Measurements from ENCODE around the gene CLASRP.
"Not testable (repeated sequence)": the region's sequence is repeated elsewhere in the genome, so short reads cannot be mapped to it uniquely, and the experiment has no call there.

Gene CLASRP

GRCh38 chr19:45038931-45039893, at the start of gene CLASRP:
CLASRP (plus strand) TSS chr19:45039045; CDS start chr19:45040213, 1,168 bp downstream.
- peak; percentile 92 to 93 for DNase-seq

GRCh38 chr19:44990459-44990858, 48.4 kb upstream of the CLASRP start:
- no peak for DNase-seq

- DNase-seq: no peak
Measured at GRCh38 chr19:44990966-44991365, 47.9 kb upstream of the CLASRP start.

- no peak for DNase-seq
Measured at GRCh38 chr19:44992336-44993163, 46.3 kb upstream of the CLASRP start.

- no peak for DNase-seq
Measured at GRCh38 chr19:44993526-44993925, 45.3 kb upstream of the CLASRP start.

DNA sequence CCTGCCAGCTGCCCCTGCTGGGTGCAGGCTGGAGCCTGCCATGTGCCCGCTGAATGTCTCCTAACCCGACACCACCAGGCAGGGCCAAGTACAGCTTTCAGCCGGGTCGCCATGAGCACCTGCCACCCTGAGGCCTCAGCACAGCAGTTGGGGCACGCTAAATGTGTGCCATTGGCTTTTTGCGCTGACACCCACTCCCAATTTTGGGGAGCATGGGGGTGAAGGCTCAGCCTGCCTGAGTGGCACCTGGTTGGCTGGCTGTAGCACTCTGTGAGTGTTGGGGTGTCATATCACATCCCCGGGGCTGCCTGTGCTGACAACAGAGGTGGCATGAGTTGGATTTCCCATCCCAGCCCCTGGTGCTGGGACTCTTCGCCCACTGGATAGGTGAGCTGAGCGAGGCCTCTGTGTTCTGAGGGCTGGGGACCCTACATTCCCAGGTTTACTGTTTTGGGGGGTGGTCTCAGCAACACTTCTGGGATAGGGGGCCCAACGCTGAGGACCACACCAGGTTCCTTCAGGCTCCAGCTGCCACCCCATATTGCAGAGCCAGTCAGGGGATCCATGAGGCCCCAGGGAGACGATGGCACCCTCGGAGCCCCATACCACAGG, 44.8 kb upstream of the CLASRP start:
- no peak for DNase-seq

GRCh38 chr19:44998025-44998424, 40.8 kb upstream of the CLASRP start:
- DNase-seq: no peak

DNA sequence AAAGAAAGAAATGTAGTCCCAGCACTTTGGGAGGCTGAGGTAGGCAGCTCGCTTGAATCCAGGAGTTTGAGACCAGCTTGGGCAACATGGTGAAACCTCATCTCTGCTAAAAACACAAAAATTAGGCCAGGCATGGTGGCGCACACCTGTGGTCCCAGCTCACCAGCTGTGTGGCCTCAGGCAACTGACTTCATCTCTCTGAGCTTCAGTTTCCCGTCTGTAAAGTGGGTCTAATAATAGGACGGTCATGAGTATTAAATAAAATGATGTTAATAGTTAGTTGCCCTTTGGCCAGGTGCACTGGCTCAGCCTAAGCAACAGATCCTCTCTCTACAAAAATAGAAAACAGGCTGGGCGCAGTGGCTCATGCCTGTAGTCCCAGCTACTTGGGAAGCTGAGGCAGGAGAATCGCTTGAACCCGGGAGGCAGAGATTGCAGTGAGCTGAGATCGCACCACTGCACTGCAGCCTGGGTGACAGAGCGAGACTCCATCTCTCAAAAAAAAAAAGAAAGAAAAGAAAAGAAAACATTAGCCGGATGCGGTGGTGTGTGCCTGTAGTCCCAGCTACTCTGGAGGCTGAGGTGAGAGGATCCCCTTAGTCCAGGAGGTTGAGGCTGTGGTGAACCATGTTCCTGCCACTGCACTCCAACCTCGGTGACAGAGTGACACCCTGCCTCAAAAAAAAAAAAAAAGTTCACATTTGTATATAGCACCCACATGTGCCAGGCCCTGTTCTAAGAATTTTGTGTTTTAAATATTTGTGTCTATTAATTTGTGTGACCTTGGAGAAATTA, 39.5 kb upstream of the CLASRP start:
- not testable (repeated sequence) for DNase-seq

DNA sequence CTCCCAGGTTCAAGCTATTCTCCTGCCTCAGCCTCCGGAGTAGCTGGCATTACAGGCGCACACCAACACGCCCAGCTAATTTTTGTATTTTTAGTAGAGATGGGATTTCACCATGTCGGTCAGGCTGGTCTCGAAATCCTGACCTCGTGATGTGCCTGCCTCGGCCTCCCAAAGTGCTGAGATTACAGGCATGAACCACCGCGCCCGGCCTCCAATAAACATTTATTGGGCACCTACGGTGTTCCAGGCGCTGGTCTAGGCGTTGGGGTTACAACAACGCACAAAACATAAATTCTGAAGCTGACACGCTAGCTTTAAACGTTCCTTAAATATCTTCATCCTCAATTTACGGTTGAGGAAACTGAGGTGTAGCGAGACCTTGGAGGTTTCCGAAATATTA, 38.2 kb upstream of the CLASRP start:
- not testable (repeated sequence) for DNase-seq

DNA sequence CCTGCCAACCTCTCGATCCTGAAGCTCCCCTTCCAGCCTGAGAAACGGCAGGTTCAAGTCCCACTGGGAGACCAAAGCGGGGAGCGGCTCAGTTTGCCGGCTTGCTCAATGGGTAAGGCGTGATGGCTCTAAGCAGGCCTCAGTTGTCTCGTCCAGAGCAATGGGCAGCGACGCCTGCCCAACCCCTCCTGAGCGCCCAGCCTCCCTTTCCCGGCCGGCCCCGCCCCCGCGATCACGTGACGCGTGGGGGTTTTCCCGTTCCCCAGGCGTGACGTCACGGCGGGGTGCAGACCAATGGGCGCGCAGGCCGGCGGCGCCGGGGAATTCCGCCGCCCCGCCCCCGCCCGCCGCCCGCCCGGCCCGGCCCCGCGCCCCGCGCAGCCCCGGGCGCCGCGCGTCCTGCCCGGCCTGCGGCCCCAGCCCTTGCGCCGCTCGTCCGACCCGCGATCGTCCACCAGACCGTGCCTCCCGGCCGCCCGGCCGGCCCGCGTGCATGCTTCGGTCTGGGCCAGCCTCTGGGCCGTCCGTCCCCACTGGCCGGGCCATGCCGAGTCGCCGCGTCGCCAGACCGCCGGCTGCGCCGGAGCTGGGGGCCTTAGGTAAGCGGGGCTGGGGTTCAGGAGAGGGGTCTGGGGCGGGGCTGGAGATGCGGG, 37.6 kb upstream of the CLASRP start, which contains the start of gene RELB:
Gene RELB (plus strand): TSS at position 378 of the 653 bp plus-strand sequence. CDS start 116 bp downstream, at position 494.
- DNase-seq: peak; percentile 99

- DNase-seq: no peak
Measured at GRCh38 chr19:45003485-45003884, 35.4 kb upstream of the CLASRP start.

- DNase-seq: no peak
Measured at GRCh38 chr19:45005787-45006186, 33.1 kb upstream of the CLASRP start.

GRCh38 chr19:45008552-45008951, 30.3 kb upstream of the CLASRP start:
- no peak for DNase-seq

GRCh38 chr19:45009625-45010255, 29.1 kb upstream of the CLASRP start:
- DNase-seq: no peak

DNA sequence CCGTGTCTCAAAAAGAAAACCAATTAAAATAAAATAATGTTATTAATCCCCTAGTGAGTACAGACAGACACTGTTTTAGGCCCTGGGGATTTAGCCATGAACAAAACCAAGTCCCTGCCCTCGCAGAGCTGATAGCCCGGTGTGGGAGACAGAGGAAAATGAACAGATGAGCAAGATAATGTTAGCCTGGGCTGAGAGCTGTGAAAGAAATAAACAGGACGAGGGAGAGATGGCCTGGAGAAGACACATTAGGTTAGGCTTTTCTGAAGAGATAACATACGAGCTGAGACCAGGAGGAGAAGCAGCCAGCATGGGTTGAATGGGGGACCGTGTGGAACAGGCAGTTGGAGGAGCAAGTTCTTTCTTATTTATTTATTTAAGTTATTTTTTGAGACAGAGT, 28.5 kb upstream of the CLASRP start:
- no peak for DNase-seq

GRCh38 chr19:45011959-45012358, 26.9 kb upstream of the CLASRP start:
- DNase-seq: no peak

DNA sequence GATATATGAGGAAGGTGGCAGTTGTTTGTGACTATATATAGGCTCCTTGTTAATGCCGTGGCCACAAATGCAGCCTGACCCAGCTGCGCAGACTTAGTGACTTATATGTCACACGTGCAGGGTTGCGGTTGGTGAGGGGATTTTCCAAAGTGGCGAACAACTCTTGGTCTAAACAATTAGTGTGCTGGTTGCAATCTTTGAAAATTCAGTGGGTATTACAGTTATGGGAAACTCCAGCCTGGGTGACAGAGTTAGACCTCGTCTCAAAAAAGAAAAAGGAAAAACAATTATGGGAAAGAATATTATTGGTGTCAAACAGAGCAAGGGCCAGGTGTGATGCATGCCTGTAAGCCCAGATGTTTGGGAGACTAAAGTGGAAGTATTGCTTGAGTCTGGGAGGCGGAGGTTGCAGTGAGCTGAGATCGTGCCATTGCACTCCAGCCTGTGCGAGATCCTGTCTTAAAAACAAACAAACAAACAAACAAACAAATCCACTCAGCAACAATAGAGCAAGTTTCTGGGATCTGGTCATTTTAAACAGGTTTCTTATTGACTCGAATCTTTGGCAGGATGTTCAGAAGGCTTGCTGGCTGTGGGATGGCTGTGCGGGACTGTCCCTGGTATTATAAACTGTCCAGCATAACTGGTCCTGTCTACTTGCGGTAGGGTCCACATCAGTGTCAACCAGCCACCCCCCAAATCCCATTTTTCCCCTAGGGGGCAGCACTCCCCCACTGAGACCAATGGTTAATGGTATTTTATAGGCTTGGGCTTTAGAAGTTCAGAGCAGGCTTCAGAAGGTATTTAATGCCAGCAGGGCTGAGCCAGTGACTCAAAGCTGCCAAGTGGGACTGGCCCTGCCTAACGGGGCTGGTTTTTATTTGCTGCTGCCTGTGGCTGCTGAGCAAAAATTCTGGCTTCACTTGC, 22.2 kb upstream of the CLASRP start:
- peak; percentile 77 to 80 for DNase-seq

GRCh38 chr19:45019187-45019586, 19.7 kb upstream of the CLASRP start:
- DNase-seq: no peak

GRCh38 chr19:45020071-45020470, 18.8 kb upstream of the CLASRP start:
- DNase-seq: no peak

DNA sequence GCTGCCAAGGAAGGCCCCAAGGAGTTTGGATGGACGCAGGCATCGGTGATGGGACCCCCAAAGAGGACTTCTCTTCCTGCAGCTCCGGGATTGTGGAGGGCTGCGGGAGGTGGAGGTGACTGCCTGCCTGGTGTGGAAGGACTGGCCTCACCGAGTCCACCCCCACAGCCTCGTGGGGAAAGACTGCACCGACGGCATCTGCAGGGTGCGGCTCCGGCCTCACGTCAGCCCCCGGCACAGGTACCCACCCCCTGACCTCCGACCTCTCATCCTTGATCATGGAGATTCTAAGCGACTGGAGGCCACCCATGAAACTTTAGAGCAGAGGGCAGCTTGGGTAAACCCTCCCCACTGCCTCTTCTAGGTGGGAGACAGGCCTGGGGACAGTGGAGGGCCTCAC, 16.9 kb upstream of the CLASRP start:
- no peak for DNase-seq

Data from activated T-cell treated with anti-CD3 and anti-CD28 coated beads, Interleukin-2, amount 50 U/mL, for 48 hours (primary cell).